K562 (cell line): ENCODE data around the gene ABCG2.

Experiments
- BCLAF1 ChIP-seq, 2 experiments: fragments of 450-650 bp in 1 of 2; IDR thresholded peaks; 2 replicates each; pipeline ENCODE4 v1.6.1; 2011 to 2017; ENCODE audit warnings: low read depth in 2 of 2, antibody characterized with exemption in 1 of 2, borderline replicate concordance in 1 of 2, low read length in 1 of 2, mild to moderate bottlenecking in 1 of 2, mixed read lengths in 1 of 2; ENCODE audit not compliant: control insufficient read depth in 1 of 2
- DMBX1 ChIP-seq: fragments of 250-450 bp; sonication (Bioruptor Pico); IDR thresholded peaks from 2 replicates; pipeline ENCODE4 v1.8.0; 2022; ENCODE audit warnings: inconsistent platforms, mild to moderate bottlenecking, moderate library complexity, borderline replicate concordance
- EP300 ChIP-seq: IDR thresholded peaks from 2 replicates; pipeline ENCODE4 v1.6.1; 2012; ENCODE audit warnings: low read length, improper control_type of control experiment
- ETS1 ChIP-seq: conservative IDR thresholded peaks from 2 replicates; pipeline ENCODE4 v1.6.1; 2011; ENCODE audit warnings: low read depth, mild to moderate bottlenecking, low read length; ENCODE audit not compliant: control insufficient read depth
- EZH2 ChIP-seq: IDR thresholded peaks from 2 replicates; pipeline ENCODE4 v1.6.1; 2012; ENCODE audit warnings: low read depth, mild to moderate bottlenecking, inconsistent platforms, low read length, borderline replicate concordance
- HCFC1 ChIP-seq: IDR thresholded peaks from 2 replicates; pipeline ENCODE4 v1.6.1; 2012; ENCODE audit warnings: low read depth, low read length, improper control_type of control experiment
- PML ChIP-seq: IDR thresholded peaks from 2 replicates; pipeline ENCODE4 v1.6.1; 2012; ENCODE audit warnings: low read length, inconsistent platforms
- POLR2A ChIP-seq: fragments of 450-650 bp; conservative IDR thresholded peaks from 2 replicates; pipeline ENCODE4 v1.6.1; 2016
- POU5F1 ChIP-seq: fragments of 150-350 bp; IDR thresholded peaks from 2 replicates; pipeline ENCODE4 v1.6.1; 2014; ENCODE audit warnings: borderline replicate concordance, low read length, low read depth, mild to moderate bottlenecking; ENCODE audit not compliant: partially characterized antibody
- TFAP4 ChIP-seq: sonication (generic); formaldehyde crosslinking; IDR thresholded peaks from 2 replicates; pipeline ENCODE4 v1.8.0; 2022; ENCODE audit warnings: missing genetic modification reagents, mild to moderate bottlenecking, moderate library complexity, borderline replicate concordance
- ZBTB5 ChIP-seq: fragments of 450-650 bp; IDR thresholded peaks from 2 replicates; pipeline ENCODE4 v1.6.1; 2017; ENCODE audit warnings: antibody characterized with exemption
- ZNF217 ChIP-seq: sonication (generic); formaldehyde crosslinking; IDR thresholded peaks from 2 replicates; pipeline ENCODE4 v1.8.0; 2022; ENCODE audit warnings: mild to moderate bottlenecking, missing genetic modification reagents
- ZNF232 ChIP-seq: sonication (generic); formaldehyde crosslinking; IDR thresholded peaks from 2 replicates; pipeline ENCODE4 v1.8.0; 2022; ENCODE audit warnings: mild to moderate bottlenecking, missing genetic modification reagents

GRCh38 chr4:88200186-88200585, 41.7 kb upstream of the ABCG2 start:
- TF ChIP-seq POLR2A (no peak), PML (no peak), ZNF217 (CRISPR knock-in tag) (no peak), ZNF232 (no peak), EZH2 (no peak), ZBTB5 (no peak), BCLAF1 (IDR thresholded peaks at IDR 0.05; ENCODE audit: borderline replicate concordance in 1 of 2, control insufficient read depth in 1 of 2, low read depth in 2 of 2, low read length in 1 of 2) (no peak), HCFC1 (no peak), TFAP4 (CRISPR knock-in tag) (no peak), ETS1 (no peak), EP300 (no peak), DMBX1 (no peak), POU5F1 (no peak)
